HCT116 (cell line): Measurements from ENCODE around the gene FGD3. TPM values are rescaled to one million over a fixed set of nuclear protein-coding genes. Genes with fewer than 3 reads are reported as not detected.

ENCODE experiments used
- ATAC-seq: fragments of 200-7000 bp; cut with Tn5 transposase; 2 replicates; pipeline ENCODE4 v1.9.1; 2020; ENCODE audit warnings: mild to moderate bottlenecking, moderate library complexity
- BruUV-seq: library from RNA; stranded (reverse); fragments of 400-500 nt; replicated peaks from 2 replicates; lab custom pipeline; 2021; lab: Mats Ljungman, UMichigan
- CTCF ChIA-PET: fragments of 300-600 bp; sonication (Branson Sonifier 250); formaldehyde crosslinking; loops from one replicate; lab custom pipeline; 2021; ENCODE audit warnings: antibody characterized with exemption; lab: Charles Lee
- POLR2A ChIA-PET: fragments of 300-600, 350-600 bp; sonication (Branson Sonifier 250); formaldehyde crosslinking; loops from one replicate; lab custom pipeline; 2021; ENCODE audit warnings: antibody characterized with exemption; lab: Charles Lee
- RAD21 ChIA-PET, 2 experiments: fragments of 300-600 bp; sonication (Branson Sonifier 250); formaldehyde crosslinking; loops; one replicate each; lab custom pipeline; 2023; ENCODE audit warnings: low total read pairs in 2 of 2; ENCODE audit not compliant: uncharacterized antibody in 2 of 2, unreplicated experiment in 2 of 2, low non-redundant PET in 1 of 2; lab: Charles Lee
- DNase-seq: peaks from one replicate; pipeline ENCODE4 v3.0.0-alpha.2; 2010; ENCODE audit warnings: low read depth, low spot score
- H2AFZ ChIP-seq: fragments of 200-600 bp; shearing (Covaris generic), sonication (generic); 2 replicates; pipeline ENCODE4 v1.6.1; 2017; ENCODE audit warnings: low read depth, mixed run types, mixed read lengths, antibody characterized with exemption, low read length; ENCODE audit not compliant: poor library complexity, severe bottlenecking
- H3K27ac ChIP-seq: 2 replicates; pipeline ENCODE4 v1.5.1; 2012; ENCODE audit warnings: low read depth, low read length
- H3K27me3 ChIP-seq: fragments of 200-600 bp; sonication (generic); 2 replicates; pipeline ENCODE4 v1.6.1; 2016; ENCODE audit warnings: mixed run types, low read length, mixed read lengths; ENCODE audit not compliant: insufficient read depth
- H3K36me3 ChIP-seq, 2 experiments: fragments of 200-500 bp in 1 of 2; fragments of 200-600 bp in 1 of 2; sonication (Bioruptor generic) in 1 of 2; sonication (generic) in 1 of 2; 2 replicates each; pipeline versions ENCODE4 v1.5.1 to v1.6.1; 2014 to 2016; ENCODE audit warnings: low read length in 2 of 2, inconsistent platforms in 1 of 2, mixed read lengths in 1 of 2, mixed run types in 1 of 2; ENCODE audit not compliant: insufficient read depth in 2 of 2, control insufficient read depth in 1 of 2
- H3K4me1 ChIP-seq, 2 experiments: fragments of 200-600 bp in 1 of 2; sonication (generic) in 1 of 2; 2 replicates each; pipeline versions ENCODE4 v1.5.1 to v1.6.1; 2012 to 2017; ENCODE audit warnings: low read length in 2 of 2, inconsistent platforms in 1 of 2, mild to moderate bottlenecking in 1 of 2, mixed read lengths in 1 of 2, mixed run types in 1 of 2, moderate library complexity in 1 of 2; ENCODE audit not compliant: insufficient read depth in 2 of 2, control insufficient read depth in 1 of 2
- H3K4me2 ChIP-seq: fragments of 200-600 bp; sonication (generic); 2 replicates; pipeline ENCODE4 v1.6.1; 2017; ENCODE audit warnings: mixed run types, low read length, mixed read lengths
- H3K4me3 ChIP-seq, 2 experiments: fragments of 200-600 bp in 1 of 2; sonication (generic) in 1 of 2; replicated peaks in 1 of 2; 2 replicates each; pipeline ENCODE4 v1.5.1; 2011 to 2016; ENCODE audit warnings: low read length in 2 of 2, control low read depth in 1 of 2, low read depth in 1 of 2, mild to moderate bottlenecking in 1 of 2, mixed read lengths in 1 of 2, mixed run types in 1 of 2
- H3K79me2 ChIP-seq: fragments of 200-600 bp; sonication (generic); 2 replicates; pipeline ENCODE4 v1.6.1; 2017; ENCODE audit warnings: mild to moderate bottlenecking, mixed run types, low read length, moderate library complexity, mixed read lengths; ENCODE audit not compliant: insufficient read depth
- H3K9ac ChIP-seq: fragments of 200-600 bp; sonication (generic); 2 replicates; pipeline ENCODE4 v1.6.1; 2016; ENCODE audit warnings: low read length, mixed read lengths
- H3K9me2 ChIP-seq: fragments of 200-600 bp; sonication (generic), shearing (Covaris generic); 2 replicates; pipeline ENCODE4 v1.6.1; 2017; ENCODE audit warnings: mixed run types, mild to moderate bottlenecking, moderate library complexity; ENCODE audit not compliant: insufficient read depth
- H3K9me3 ChIP-seq, 2 experiments: fragments of 200-500 bp in 1 of 2; fragments of 200-600 bp in 1 of 2; sonication (Bioruptor generic) in 1 of 2; sonication (generic) in 1 of 2; 2 replicates each; pipeline ENCODE4 v1.6.1; 2014 to 2017; ENCODE audit warnings: low read length in 2 of 2, mixed read lengths in 2 of 2, inconsistent platforms in 1 of 2, low read depth in 1 of 2, mild to moderate bottlenecking in 1 of 2, mixed run types in 1 of 2, moderate library complexity in 1 of 2; ENCODE audit not compliant: control insufficient read depth in 1 of 2, insufficient read depth in 1 of 2
- H4K20me1 ChIP-seq: fragments of 200-600 bp; sonication (generic), shearing (Covaris generic); 2 replicates; pipeline ENCODE4 v1.6.1; 2017; ENCODE audit warnings: mixed run types, mild to moderate bottlenecking, moderate library complexity; ENCODE audit not compliant: insufficient read depth
- CBX3 ChIP-seq: IDR thresholded peaks from 2 replicates; pipeline ENCODE4 v1.6.1; 2012; ENCODE audit warnings: low read depth
- JUND ChIP-seq: IDR thresholded peaks from 2 replicates; pipeline ENCODE4 v1.6.1; 2012
- POLR2AphosphoS5 ChIP-seq: IDR thresholded peaks from 2 replicates; pipeline ENCODE4 v1.6.1; 2011; ENCODE audit warnings: mild to moderate bottlenecking, low read depth, low read length, moderate library complexity
- RAD21 ChIP-seq: IDR thresholded peaks from 2 replicates; pipeline ENCODE4 v1.6.1; 2012; ENCODE audit warnings: low read depth, mild to moderate bottlenecking
- SP1 ChIP-seq: IDR thresholded peaks from 2 replicates; pipeline ENCODE4 v1.6.1; 2012; ENCODE audit warnings: low read depth
- TCF7L2 ChIP-seq: IDR thresholded peaks from 2 replicates; pipeline ENCODE4 v1.7.0; 2011; ENCODE audit warnings: borderline replicate concordance, inconsistent platforms; ENCODE audit not compliant: insufficient read depth, insufficient read length; ENCODE audit errors: extremely low read depth
- ZFX ChIP-seq: fragments of 450-650 bp; IDR thresholded peaks from 2 replicates; pipeline ENCODE4 v1.6.1; 2017
- intact Hi-C: fragments of 100-400 bp; cut with micrococcal nuclease; formaldehyde crosslinking; loops from 2 replicates; pipeline ENCODE4 v1.10.0; 2022
- total RNA-seq: library from RNA; stranded (reverse); gene quantifications from one replicate; pipeline ENCODE4 v1.2.1, GENCODE V29; 2021; ENCODE audit not compliant: unreplicated experiment
- TF ChIP-seq, protein P1 (sequence below): IDR thresholded peaks from 2 replicates; pipeline ENCODE4 v1.6.1; 2012

Gene FGD3
- total RNA-seq, 1 experiment from 2014 or later, result 3.3 TPM

- Histone ChIP-seq H3K27ac (no peak overlapping the region; the same call in 1 of the 2 replicates), H3K36me3 (no peaks in the 10 kb centered on the region), H3K9me2 (no peaks in the 10 kb centered on the region), H3K4me2 (no peak overlapping the region), H4K20me1 (no peaks in the 10 kb centered on the region), H3K9me3 (no peaks in the 10 kb centered on the region), H3K79me2 (no peaks in the 10 kb centered on the region), H3K4me1 (peaks cover 0 to 3% of the 10 kb centered on the region in 2 experiments; a peak in 1 of 4 replicates), H3K4me3 (no peak overlapping the region), H3K9ac (no peak overlapping the region), H2AFZ (no peak overlapping the region), H3K27me3 (no peaks in the 10 kb centered on the region)
- DNase-seq (no peak), ATAC-seq (no peak)
- ChIA-PET RAD21 (no interaction called here), CTCF (interaction anchor here (3.9 kb wide), 1 partner anchor 10 kb away, joined by 16 read pairs; no protein-coding TSS in a partner anchor), POLR2A (no interaction called here)
- intact Hi-C loops, result no loop called here
- TF ChIP-seq CBX3 (no peak), JUND (no peak), POLR2AphosphoS5 (no peak), ZFX (no peak), SP1 (no peak), RAD21 (no peak), TCF7L2 (no peak)
- TF ChIP-seq, protein P1, sequence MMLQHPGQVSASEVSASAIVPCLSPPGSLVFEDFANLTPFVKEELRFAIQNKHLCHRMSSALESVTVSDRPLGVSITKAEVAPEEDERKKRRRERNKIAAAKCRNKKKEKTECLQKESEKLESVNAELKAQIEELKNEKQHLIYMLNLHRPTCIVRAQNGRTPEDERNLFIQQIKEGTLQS, result no peak
- BruUV-seq, result no TSS peak
Observed at GRCh38 chr9:93012963-93013855, 65.9 kb downstream of the FGD3 start.
